Medulla oblongata (tissue), 1 donor: Measurements from ENCODE around the gene THEM5.

Experiments used
- DNase-seq: peaks from one replicate; pipeline ENCODE4 v3.0.0-alpha.2; 2015; ENCODE audit errors: extremely low spot score

Gene THEM5

GRCh38 chr1:151819976-151820623, 33.4 kb downstream of the THEM5 start:
- DNase-seq = no peak

- DNase-seq = no peak
Observed at GRCh38 chr1:151819227-151819835, 34.2 kb downstream of the THEM5 start.

- no peak for DNase-seq
Observed at GRCh38 chr1:151817353-151817730, 36.2 kb downstream of the THEM5 start.

DNA sequence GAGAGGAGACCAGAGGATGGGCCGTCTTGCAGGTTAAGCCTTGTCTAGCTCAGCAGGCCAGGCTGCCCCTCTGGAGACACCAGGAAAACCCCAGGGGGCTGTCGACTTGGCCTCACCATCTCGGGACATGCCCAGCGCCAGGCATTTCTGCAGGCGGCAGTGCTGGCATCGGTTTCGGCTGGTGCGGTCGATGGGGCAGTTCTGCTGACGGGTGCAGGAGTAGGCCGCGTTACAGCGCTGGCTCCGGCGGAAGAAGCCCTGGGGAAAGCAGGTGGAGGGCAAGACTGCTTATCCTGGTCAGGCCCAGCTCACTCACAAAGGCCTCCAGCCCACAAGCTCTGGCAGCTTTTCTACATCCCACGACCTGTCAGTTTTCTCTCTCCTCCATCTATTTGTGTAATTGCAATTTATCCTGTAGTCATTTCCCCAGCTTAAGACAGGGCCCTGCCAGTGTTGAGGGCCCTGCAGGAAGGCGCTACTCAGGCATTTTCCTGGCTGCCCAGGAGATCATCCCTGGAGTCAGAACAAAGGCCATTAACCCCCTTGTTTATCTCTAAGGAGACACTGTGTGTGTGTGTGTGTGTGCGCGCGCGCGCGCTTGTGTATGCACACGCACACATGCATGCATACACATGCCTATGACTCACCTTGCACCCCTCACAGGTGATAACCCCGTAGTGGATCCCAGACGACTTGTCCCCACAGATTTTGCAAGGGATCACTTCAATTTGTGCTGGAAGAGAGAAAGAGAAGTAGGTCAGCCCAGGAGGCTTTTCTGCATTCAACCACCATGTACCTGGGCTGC, 36.8 kb downstream of the THEM5 start:
- DNase-seq = no peak

GRCh38 chr1:151815716-151816327, 37.7 kb downstream of the THEM5 start:
- DNase-seq = no peak

GRCh38 chr1:151814971-151815545, 38.5 kb downstream of the THEM5 start:
- no peak for DNase-seq

- DNase-seq = no peak
Observed at GRCh38 chr1:151814426-151814825, 39.1 kb downstream of the THEM5 start.

- DNase-seq = no peak
Observed at GRCh38 chr1:151813271-151813977, 40.1 kb downstream of the THEM5 start.

DNA sequence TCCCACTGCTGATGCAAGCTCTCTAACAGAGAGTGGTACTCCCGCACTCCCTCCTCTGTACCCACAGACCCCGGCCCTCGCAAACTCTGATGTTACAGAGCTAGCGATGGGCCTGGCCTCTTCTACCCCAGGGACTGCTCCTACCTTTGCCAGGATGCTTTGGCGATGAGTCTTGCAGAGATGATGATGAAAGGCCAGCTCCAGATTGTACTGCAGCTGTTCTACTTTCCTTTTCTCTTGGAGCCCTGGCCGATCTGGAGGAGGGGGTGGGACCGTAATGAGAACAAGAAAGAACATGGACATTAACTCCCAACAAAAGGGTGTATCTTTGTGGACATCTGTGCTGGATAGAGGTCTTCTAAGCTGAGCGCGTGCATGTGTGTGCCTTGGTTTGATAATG, 42.3 kb downstream of the THEM5 start:
- DNase-seq = no peak

DNA sequence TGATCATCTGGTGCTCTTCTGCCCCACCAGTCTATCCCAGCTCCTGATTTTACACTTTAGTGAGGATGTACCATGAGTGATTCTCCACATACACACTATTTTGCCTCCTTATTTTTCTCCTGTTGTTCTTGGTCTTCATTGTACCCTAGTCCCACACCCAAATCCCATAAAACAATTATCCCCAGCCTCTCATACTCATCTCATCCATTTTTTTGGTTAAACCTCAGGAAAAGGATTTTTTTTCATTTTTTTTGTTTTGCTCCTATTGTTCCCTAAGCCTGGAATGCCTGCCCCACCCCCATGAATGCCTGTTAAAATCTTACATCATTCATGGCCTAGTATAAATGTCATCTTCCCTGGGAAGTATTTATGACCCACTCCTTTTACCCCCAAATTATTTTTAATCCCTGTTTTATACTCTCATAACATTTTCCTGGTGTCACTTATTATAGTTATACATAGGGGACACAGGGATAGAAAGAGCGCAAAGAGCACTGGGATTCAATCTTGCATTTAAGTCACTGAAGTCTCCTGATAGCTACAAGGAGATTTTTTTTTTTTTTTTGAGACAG, 43.4 kb downstream of the THEM5 start:
- DNase-seq = no peak

DNA sequence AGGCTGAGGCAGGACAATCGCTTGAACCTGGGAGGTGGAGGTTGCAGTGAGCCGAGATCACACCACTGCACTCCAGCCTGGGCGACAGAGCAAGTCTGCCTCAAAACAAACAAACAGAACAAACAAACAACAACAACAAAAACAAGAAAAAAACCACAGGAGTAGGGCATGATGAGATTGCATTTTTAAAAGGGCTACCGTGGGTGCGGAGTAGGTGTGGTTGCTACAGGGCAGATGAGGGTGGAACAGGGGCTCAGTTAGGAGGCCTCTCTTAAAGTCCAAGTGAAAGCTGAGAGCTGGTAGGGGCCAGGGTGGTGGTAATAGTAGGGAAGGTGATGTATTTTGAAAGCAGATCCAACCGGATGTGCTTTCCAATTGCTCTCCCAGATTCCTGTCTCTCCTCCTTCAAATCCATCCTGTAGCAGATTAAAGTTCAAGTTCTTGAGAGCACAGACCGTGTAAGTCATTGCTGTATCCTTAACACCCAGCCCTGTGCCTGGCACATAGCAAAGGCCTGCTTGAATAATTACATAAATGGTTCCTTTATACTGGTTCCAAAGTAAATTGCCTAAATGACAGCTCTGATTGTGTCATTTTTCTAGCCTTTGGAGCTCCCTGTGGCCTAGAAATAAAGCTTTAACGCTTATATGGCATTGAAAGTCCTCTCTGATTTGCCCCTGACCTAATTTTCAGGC, 44.1 kb downstream of the THEM5 start:
- DNase-seq = peak; percentile 49

GRCh38 chr1:151807766-151808165, 45.7 kb downstream of the THEM5 start:
- no peak for DNase-seq

- DNase-seq = no peak
Observed at GRCh38 chr1:151807131-151807530, 46.4 kb downstream of the THEM5 start.

DNA sequence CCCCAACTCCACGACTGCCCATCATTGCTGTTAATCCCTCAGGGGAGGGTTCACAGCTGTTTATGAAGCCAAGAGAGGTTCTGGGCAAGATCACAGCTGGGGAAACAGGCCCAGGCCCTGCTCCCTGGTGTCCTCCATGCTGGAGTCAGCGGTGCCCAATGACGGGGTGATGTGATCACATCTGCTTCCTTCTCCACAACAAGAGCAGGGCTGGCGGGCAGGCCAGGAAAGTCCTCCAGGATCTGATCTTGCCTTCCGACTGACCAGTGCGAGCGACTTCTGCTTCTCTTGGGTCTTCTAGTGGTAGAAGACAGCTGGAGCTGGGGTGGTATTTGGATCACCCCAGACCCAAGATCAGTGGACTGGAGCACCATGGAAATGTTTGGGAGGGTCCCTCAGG, 47.3 kb downstream of the THEM5 start:
- DNase-seq = no peak

DNA sequence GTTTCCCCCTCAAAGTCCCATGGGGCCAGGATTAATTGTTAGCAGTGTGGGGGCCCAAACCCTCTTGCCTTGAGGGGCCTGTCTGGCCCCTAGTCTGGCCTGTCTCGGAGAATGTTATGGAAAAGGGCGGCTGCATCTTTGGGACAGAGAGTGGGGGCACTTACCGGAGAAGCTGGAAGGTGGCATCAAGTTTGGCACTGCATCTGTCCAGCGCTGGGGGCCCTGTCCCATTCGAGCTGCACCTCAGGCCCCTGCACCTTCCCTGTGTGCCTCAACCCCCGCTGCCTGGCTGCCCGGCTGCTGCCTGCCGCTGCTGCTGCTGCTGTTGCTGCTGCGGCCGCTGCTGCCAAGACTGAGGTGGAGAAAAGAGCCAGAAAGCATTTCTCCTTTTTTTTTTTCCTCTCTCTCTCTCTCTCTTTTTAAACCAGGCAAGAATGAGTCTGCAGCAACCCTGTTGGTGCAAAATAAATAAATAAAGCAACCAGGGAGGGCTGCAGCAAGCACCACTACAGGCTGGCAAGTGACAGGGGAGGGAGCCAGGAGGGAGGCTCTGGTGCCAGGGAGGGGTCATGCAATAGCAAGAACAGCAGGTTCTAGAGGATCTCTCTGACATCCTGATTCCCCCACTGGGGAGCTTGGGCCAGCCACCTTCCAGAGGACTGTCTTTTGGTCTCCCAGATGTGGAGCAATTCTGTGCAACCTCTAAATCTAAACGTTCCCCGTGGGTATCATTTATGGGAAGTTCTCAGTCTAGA, 48.3 kb downstream of the THEM5 start, which contains the start of gene LINGO4:
LINGO4 (minus strand) TSS at position 354 of the 755 bp plus-strand sequence. CDS start 2,715 bp downstream, outside the sequence.
- no peak for DNase-seq

GRCh38 chr1:151803915-151804314, 49.6 kb downstream of the THEM5 start:
- no peak for DNase-seq

DNA sequence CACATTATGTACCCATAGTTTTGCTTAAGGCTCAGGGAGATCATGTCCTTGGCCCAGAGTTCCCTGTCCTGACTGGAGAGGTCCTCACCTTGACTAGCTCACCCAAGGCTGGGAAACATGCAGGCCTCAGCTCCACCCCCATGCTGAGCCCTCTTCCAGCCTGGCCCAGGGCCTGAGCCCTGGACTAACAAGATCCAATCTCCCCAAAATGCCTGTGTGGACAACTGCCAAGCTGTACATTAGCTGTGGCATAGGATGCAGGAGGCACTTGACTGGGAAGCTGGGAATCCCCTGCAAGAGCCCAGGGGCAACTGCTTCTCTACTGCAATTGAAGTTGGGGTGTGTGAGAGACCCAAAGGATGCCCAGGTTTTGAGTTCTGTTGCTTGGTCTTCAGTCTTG, 50.3 kb downstream of the THEM5 start:
- no peak for DNase-seq

GRCh38 chr1:151802372-151802771, 51.1 kb downstream of the THEM5 start:
- DNase-seq = no peak

DNA sequence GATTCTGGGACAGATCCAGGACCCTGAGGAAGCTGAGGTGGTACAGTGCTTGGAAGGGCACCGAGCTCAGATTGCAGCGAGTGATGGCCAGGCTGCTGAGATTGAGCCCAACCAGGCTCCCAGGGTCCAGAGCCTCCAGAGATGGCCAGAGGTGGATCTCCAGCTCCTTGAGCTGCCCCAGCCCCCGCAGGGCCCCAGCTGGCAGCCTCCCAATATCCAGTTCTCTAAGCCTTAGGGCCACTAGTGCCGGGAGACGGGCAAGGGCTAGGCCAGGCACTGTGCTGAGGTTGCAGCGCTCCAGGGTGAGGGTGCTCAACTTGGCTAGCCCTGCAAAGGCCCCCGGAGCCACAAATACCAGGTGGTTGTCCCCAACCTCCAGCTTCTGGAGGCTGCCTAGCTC, 51.7 kb downstream of the THEM5 start:
- no peak for DNase-seq
